GM18951 (cell line): ENCODE data around the gene METTL13.

Source experiments
- POLR2A ChIP-seq: IDR thresholded peaks from 4 replicates; pipeline ENCODE4 v1.6.1; 2011; ENCODE audit warnings: mild to moderate bottlenecking; ENCODE audit not compliant: insufficient read length, insufficient read depth; ENCODE audit errors: extremely low read depth
- in situ Hi-C: fragments of 300-500 bp; cut with MboI; formaldehyde crosslinking; loops from one replicate; pipeline ENCODE4 v1.12.0; 2022; ENCODE audit warnings: low sequenced_read_pairs, mixed read lengths, inconsistent platforms; ENCODE audit not compliant: unreplicated experiment

Gene METTL13

GRCh38 chr1:171785766-171786165 lies 4.3 kb downstream of the METTL13 start:
- in situ Hi-C loops, result no loop called here
- no peak for TF ChIP-seq POLR2A

GRCh38 chr1:171786534-171786933 lies 5.1 kb downstream of the METTL13 start:
- in situ Hi-C loops, result no loop called here
- no peak for TF ChIP-seq POLR2A

GRCh38 chr1:171787686-171788480 lies 6.4 kb downstream of the METTL13 start:
- TF ChIP-seq POLR2A, result no peak
- in situ Hi-C loops, result no loop called here

GRCh38 chr1:171788696-171789095 lies 7.2 kb downstream of the METTL13 start:
- in situ Hi-C loops, result no loop called here
- no peak for TF ChIP-seq POLR2A

- in situ Hi-C loops, result no loop called here
These were observed 8.9 kb downstream of the METTL13 start for GRCh38 chr1:171790318-171790717.

GRCh38 chr1:171792656-171793369 lies 11.4 kb downstream of the METTL13 start:
- in situ Hi-C loops, result no loop called here
- no peak for TF ChIP-seq POLR2A

More at GRCh38 chr1:171790318-171790717, 8.9 kb downstream of the METTL13 start:
- no peak for TF ChIP-seq POLR2A

GRCh38 chr1:171793636-171794035 lies 12.2 kb downstream of the METTL13 start:
- no peak for TF ChIP-seq POLR2A

GRCh38 chr1:171794085-171794484 lies 12.6 kb downstream of the METTL13 start:
- in situ Hi-C loops, result no loop called here
- no peak for TF ChIP-seq POLR2A

More at GRCh38 chr1:171793636-171794035, 12.2 kb downstream of the METTL13 start:
- in situ Hi-C loops, result no loop called here

- in situ Hi-C loops, result no loop called here
- no peak for TF ChIP-seq POLR2A
These were observed 15.1 kb downstream of the METTL13 start for GRCh38 chr1:171796592-171796991.

- no peak for TF ChIP-seq POLR2A
- in situ Hi-C loops, result no loop called here
These were observed 16.9 kb downstream of the METTL13 start for GRCh38 chr1:171798311-171798710.

GRCh38 chr1:171798765-171799164 lies 17.3 kb downstream of the METTL13 start:
- no peak for TF ChIP-seq POLR2A
- in situ Hi-C loops, result no loop called here

- no peak for TF ChIP-seq POLR2A
- in situ Hi-C loops, result no loop called here
These were observed 17.7 kb downstream of the METTL13 start for GRCh38 chr1:171799166-171799565.

- in situ Hi-C loops, result loop anchor here (10.0 to 25.0 kb wide), 2 partner anchors 185 to 613 kb away; partner anchors contain the start of gene C1orf105
These were observed 18.2 kb downstream of the METTL13 start for GRCh38 chr1:171799698-171800097.

GRCh38 chr1:171800342-171800741 lies 18.9 kb downstream of the METTL13 start:
- in situ Hi-C loops, result loop anchor here (10.0 to 25.0 kb wide), 2 partner anchors 184 to 612 kb away; partner anchors contain the start of gene C1orf105
- TF ChIP-seq POLR2A, result no peak
